HG02981 (cell line): ENCODE results near the gene KDM3B.
"Not testable (repeated sequence)": the region's sequence is repeated elsewhere in the genome, so short reads cannot be mapped to it uniquely, and the experiment has no call there.

Experiments
- ATAC-seq: cut with Tn5 transposase; IDR thresholded peaks from one replicate; pipeline ENCODE4 v1.9.1; 2021; ENCODE audit warnings: mild to moderate bottlenecking, moderate library complexity; ENCODE audit not compliant: unreplicated experiment

Gene KDM3B

GRCh38 chr5:138352071-138352721 lies at the start of gene KDM3B:
Gene KDM3B, plus strand, starts transcription at chr5:138352685. Its CDS starts 111 bp downstream, at chr5:138352796.
- ATAC-seq: peak; percentile 61

GRCh38 chr5:138303372-138303771 lies 49.1 kb upstream of the KDM3B start:
- no peak for ATAC-seq

GRCh38 chr5:138305797-138306196 lies 46.7 kb upstream of the KDM3B start:
- no peak for ATAC-seq

GRCh38 chr5:138315751-138316278 lies 36.7 kb upstream of the KDM3B start:
- ATAC-seq: no peak

- no peak for ATAC-seq
Observed at GRCh38 chr5:138316355-138316754, 36.1 kb upstream of the KDM3B start.

GRCh38 chr5:138318211-138318610 lies 34.3 kb upstream of the KDM3B start:
- not testable (repeated sequence) for ATAC-seq

- no peak for ATAC-seq
Observed at GRCh38 chr5:138330813-138331448, 21.6 kb upstream of the KDM3B start.

- ATAC-seq: peak; percentile 100
Observed at GRCh38 chr5:138331449-138332368, 20.8 kb upstream of the KDM3B start, which contains the start of gene CDC25C. Gene CDC25C, minus strand, starts transcription at chr5:138331804. Its CDS starts 624 bp downstream, at chr5:138331180.

- no peak for ATAC-seq
Observed at GRCh38 chr5:138334867-138335447, 17.5 kb upstream of the KDM3B start.

GRCh38 chr5:138336952-138337684 lies 15.4 kb upstream of the KDM3B start:
- ATAC-seq: peak; percentile 19

GRCh38 chr5:138337685-138338410 lies 14.6 kb upstream of the KDM3B start, which contains the start of gene FAM53C:
Gene FAM53C, plus strand, starts transcription at chr5:138338266. Its CDS starts 3,070 bp downstream, at chr5:138341336.
- ATAC-seq: peak; percentile 80

- no peak for ATAC-seq
Observed at GRCh38 chr5:138338411-138339090, 13.9 kb upstream of the KDM3B start.

GRCh38 chr5:138339091-138339456 lies 13.4 kb upstream of the KDM3B start:
- no peak for ATAC-seq

GRCh38 chr5:138339464-138339863 lies 13.0 kb upstream of the KDM3B start:
- no peak for ATAC-seq

- no peak for ATAC-seq
Observed at GRCh38 chr5:138340008-138340407, 12.5 kb upstream of the KDM3B start.

- no peak for ATAC-seq
Observed at GRCh38 chr5:138344887-138345622, 7.4 kb upstream of the KDM3B start.

GRCh38 chr5:138346889-138347288 lies 5.6 kb upstream of the KDM3B start:
- ATAC-seq: no peak
